NCI-H2227 (cell line): ENCODE measurements around the gene RMI1.
"Not testable (repeated sequence)": the region's sequence is repeated elsewhere in the genome, so short reads cannot be mapped to it uniquely, and the experiment has no call there.

Experiments
- DNase-seq: peaks from one replicate; lab custom pipeline; 2025; ENCODE audit not compliant: unreplicated experiment; lab: John Stamatoyannopoulos, UW

Gene RMI1

GRCh38 chr9:84002344-84002743 is 21.7 kb downstream of the RMI1 start:
- no peak for DNase-seq

GRCh38 chr9:84003246-84003645 is 22.6 kb downstream of the RMI1 start:
- no peak for DNase-seq

DNA sequence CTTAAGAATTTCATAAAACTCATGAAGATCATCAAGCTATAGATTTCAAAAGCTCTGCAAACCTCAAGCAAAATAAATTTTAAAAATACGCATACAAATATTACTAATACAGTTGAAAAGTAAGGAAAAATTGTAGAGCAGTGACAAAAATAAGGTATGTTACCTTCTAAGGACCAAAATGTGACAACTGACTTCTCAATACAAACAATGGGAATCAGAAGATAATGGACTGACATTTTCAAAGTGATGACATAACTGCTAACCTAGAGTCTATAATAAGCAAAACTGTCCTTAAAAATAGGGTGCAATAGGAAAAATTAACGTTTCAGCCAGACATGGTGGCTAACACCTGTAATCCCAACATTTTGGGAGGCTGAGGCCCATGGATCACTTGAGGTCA is 27.1 kb downstream of the RMI1 start:
- DNase-seq, result no peak

GRCh38 chr9:84024041-84024575 is 43.5 kb downstream of the RMI1 start:
- DNase-seq, result no peak

DNA sequence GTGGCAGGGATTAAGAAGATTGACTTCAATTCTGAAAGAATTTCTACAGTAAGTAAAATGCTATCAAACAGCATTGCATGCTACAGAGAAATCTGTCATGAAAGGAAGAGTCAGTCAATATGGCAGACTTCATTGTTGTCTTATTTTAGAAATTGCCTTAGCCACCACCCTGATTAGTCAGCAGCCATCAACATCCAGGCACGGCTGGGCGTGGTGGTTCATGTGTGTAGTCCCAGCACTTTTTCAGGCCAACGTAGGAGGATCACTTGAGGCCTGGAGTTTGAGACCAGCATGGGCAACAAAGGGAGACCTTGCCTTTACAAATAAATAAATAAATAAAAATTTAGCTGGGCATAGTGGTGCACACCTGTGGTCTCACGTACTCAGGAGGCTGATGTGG is 46.6 kb downstream of the RMI1 start:
- DNase-seq, result no peak

- no peak for DNase-seq
These were observed 50.9 kb downstream of the RMI1 start for GRCh38 chr9:84031534-84031933.

GRCh38 chr9:84041857-84042256 is 61.3 kb downstream of the RMI1 start:
- not testable (repeated sequence) for DNase-seq

DNA sequence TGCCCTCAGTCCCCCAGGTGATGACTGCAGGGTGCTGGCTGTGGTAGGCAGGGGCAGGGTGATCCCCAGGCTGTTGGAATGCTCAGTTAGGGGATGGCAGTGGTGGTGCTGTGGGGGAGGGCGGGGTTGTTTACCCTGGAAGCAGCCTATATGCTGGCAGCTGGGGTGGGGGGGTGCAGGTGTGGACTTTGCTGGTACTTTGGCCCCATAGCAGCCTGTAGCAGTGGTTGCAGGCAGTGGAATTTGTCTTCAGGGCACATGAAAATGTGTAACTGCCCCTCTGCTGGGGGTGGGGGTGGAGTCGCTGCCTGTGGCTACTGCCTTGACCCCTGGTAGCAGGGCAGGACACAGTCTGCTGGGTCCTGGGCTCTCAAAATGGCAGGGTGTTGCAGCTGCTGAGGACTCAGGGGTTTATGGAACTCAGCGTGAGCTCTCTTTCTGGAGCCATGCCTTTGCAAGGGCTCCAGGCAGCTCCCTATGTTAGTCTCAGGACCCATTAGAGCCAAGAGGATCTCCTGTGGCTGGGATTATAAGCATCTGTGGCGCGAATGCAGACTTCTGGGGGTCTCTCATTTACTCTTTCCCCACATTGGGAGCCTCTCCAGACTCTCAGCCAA is 65.0 kb downstream of the RMI1 start:
- DNase-seq, result no peak
